Gastroesophageal sphincter (tissue), 4 donors: ENCODE results near the gene GPHN. TPM values are rescaled to one million over a fixed set of nuclear protein-coding genes. Genes with fewer than 3 reads are reported as not detected.

Source experiments
- ATAC-seq: fragments of 150-250 bp; one replicate; pipeline ENCODE4 v1.9.1; 2016; ENCODE audit warnings: mild to moderate bottlenecking, moderate library complexity
- H3K27ac ChIP-seq, 4 donors: fragments of 200-600 bp; sonication (generic) in 3 of 4; 1 replicate in 3 of 4; 2 replicates in 1 of 4; pipeline ENCODE4 v1.5.1; 2016 to 2019
- H3K27me3 ChIP-seq: fragments of 200-600 bp; sonication (generic); one replicate; pipeline ENCODE4 v1.5.1; 2019
- H3K36me3 ChIP-seq, 2 donors: fragments of 200-600 bp; sonication (generic); one replicate each; pipeline ENCODE4 v1.5.1; 2019; ENCODE audit warnings: control low read depth in 1 of 2
- H3K4me1 ChIP-seq, 3 donors: fragments of 200-600 bp; sonication (generic); 1 replicate in 2 of 3; 2 replicates in 1 of 3; pipeline ENCODE4 v1.5.1; 2016 to 2019; ENCODE audit warnings: control low read depth in 2 of 3
- H3K4me3 ChIP-seq, 2 donors: fragments of 200-600 bp; sonication (generic); one replicate each; pipeline ENCODE4 v1.5.1; 2019; ENCODE audit warnings: mild to moderate bottlenecking in 1 of 2, moderate library complexity in 1 of 2
- H3K9me3 ChIP-seq, 3 donors: fragments of 200-600 bp; sonication (generic); one replicate each; pipeline ENCODE4 v1.5.1; 2017 to 2019; ENCODE audit warnings: control low read depth in 2 of 3
- CTCF ChIP-seq, 4 experiments: fragments of 200-600 bp in 2 of 4; fragments of 450-650 bp in 2 of 4; sonication (generic) in 1 of 4; IDR thresholded peaks; one replicate each; pipeline ENCODE4 v1.5.1; 2017 to 2019; ENCODE audit warnings: antibody characterized with exemption in 4 of 4, mild to moderate bottlenecking in 2 of 4, moderate library complexity in 2 of 4
- EP300 ChIP-seq: sonication (generic); formaldehyde crosslinking; IDR thresholded peaks from one replicate; pipeline ENCODE4 v1.6.1; 2017; ENCODE audit warnings: antibody characterized with exemption, mild to moderate bottlenecking
- POLR2A ChIP-seq, 2 donors: fragments of 450-650 bp; IDR thresholded peaks; one replicate each; pipeline ENCODE4 v1.6.1; 2017; ENCODE audit warnings: antibody characterized with exemption in 2 of 2, mild to moderate bottlenecking in 2 of 2, moderate library complexity in 1 of 2
- POLR2AphosphoS5 ChIP-seq: sonication (generic); formaldehyde crosslinking; IDR thresholded peaks from one replicate; pipeline ENCODE4 v1.6.1; 2017; ENCODE audit warnings: antibody characterized with exemption
- whole genome bisulfite sequencing, 2 donors: methylation state at CpG; one replicate each; pipeline ENCODE4 v1.1.5; 2018; ENCODE audit warnings: low coverage in 1 of 2; 5-methylcytosine and 5-hydroxymethylcytosine counted together
- total RNA-seq, 4 donors: library from RNA; depleted of rRNA; stranded (reverse); fragments of >200 nt; gene quantifications; one replicate each; pipeline ENCODE4 v1.1.0, GENCODE V29; 2016

Gene GPHN
- total RNA-seq, 4 donors from 2014 or later = 13.1 to 16.5 (median 14.7) TPM

GRCh38 chr14:67018720-67019119, 510.8 kb downstream of the GPHN start:
- no peaks in the 10 kb centered on the region for H3K4me1 ChIP-seq
- TF ChIP-seq POLR2AphosphoS5 (no peak), POLR2A (IDR thresholded peaks at IDR 0.05) (no peak), CTCF (IDR thresholded peaks at IDR 0.05) (no peak), EP300 (no peak)
- no peaks in the 10 kb centered on the region for H3K9me3 ChIP-seq
- no peak overlapping the region for H3K27ac ChIP-seq
- H3K36me3 ChIP-seq = peaks cover 0 to 4% of the 10 kb centered on the region in 2 donors
- ATAC-seq = no peak
- H3K4me3 ChIP-seq = no peak overlapping the region
- no peaks in the 10 kb centered on the region for H3K27me3 ChIP-seq

- TF ChIP-seq POLR2A (IDR thresholded peaks at IDR 0.05) = no peak
- TF ChIP-seq EP300 = no peak
- TF ChIP-seq CTCF (IDR thresholded peaks at IDR 0.05) = no peak
- TF ChIP-seq POLR2AphosphoS5 = no peak
- Histone ChIP-seq H3K9me3 (no peaks in the 10 kb centered on the region), H3K4me1 (no peaks in the 10 kb centered on the region), H3K27ac (no peak overlapping the region), H3K36me3 (peaks cover 0 to 11% of the 10 kb centered on the region in 2 donors), H3K27me3 (no peaks in the 10 kb centered on the region), H3K4me3 (no peak overlapping the region)
- ATAC-seq = no peak
- 95 to 97% methylated on average over 3 of the region's 3 CpGs for WGBS, 2 donors
Measured at GRCh38 chr14:67019796-67020195, 511.8 kb downstream of the GPHN start.

GRCh38 chr14:67031920-67032774, 524.2 kb downstream of the GPHN start:
- no peak for ATAC-seq
- WGBS, 2 donors = 100% methylated on average over 1 of the region's 3 CpGs; no CpG with 5 or more reads in 1 of the 2 donors
- no peaks in the 10 kb centered on the region for H3K4me1 ChIP-seq
- no peak overlapping the region for H3K27ac ChIP-seq
- peaks cover 0 to 4% of the 10 kb centered on the region in 2 donors for H3K36me3 ChIP-seq
- no peak overlapping the region for H3K4me3 ChIP-seq
- TF ChIP-seq POLR2AphosphoS5 (no peak), CTCF (IDR thresholded peaks at IDR 0.05) (no peak), EP300 (no peak), POLR2A (IDR thresholded peaks at IDR 0.05) (no peak)
- H3K27me3 ChIP-seq = no peaks in the 10 kb centered on the region
- H3K9me3 ChIP-seq = no peaks in the 10 kb centered on the region

GRCh38 chr14:67045440-67045839, 537.5 kb downstream of the GPHN start:
- Histone ChIP-seq H3K27me3 (no peaks in the 10 kb centered on the region), H3K4me3 (no peak overlapping the region), H3K27ac (no peak overlapping the region), H3K36me3 (peaks cover 0 to 2% of the 10 kb centered on the region in 2 donors), H3K4me1 (no peaks in the 10 kb centered on the region), H3K9me3 (peaks cover 0 to 7% (median 3%) of the 10 kb centered on the region in 3 donors)
- TF ChIP-seq EP300 = no peak
- TF ChIP-seq CTCF (IDR thresholded peaks at IDR 0.05) = no peak
- no peak for TF ChIP-seq POLR2A (IDR thresholded peaks at IDR 0.05)
- TF ChIP-seq POLR2AphosphoS5 = no peak
- ATAC-seq = no peak

- peaks cover 0 to 10% of the 10 kb centered on the region in 2 donors for H3K36me3 ChIP-seq
- H3K4me1 ChIP-seq = no peaks in the 10 kb centered on the region
- TF ChIP-seq POLR2A (IDR thresholded peaks at IDR 0.05) (no peak), EP300 (no peak), POLR2AphosphoS5 (no peak), CTCF (IDR thresholded peaks at IDR 0.05) (no peak)
- no peaks in the 10 kb centered on the region for H3K27me3 ChIP-seq
- H3K4me3 ChIP-seq = no peak overlapping the region
- H3K27ac ChIP-seq = no peak overlapping the region
- WGBS, 2 donors = no CpG with 5 or more reads among the region's 5 CpGs
- peaks cover 0 to 2% (median 0%) of the 10 kb centered on the region in 3 donors for H3K9me3 ChIP-seq
- ATAC-seq = no peak
Measured at GRCh38 chr14:67050896-67051295, 542.9 kb downstream of the GPHN start.
